Occipital lobe (tissue), 2 donors: Measurements from ENCODE around the gene ROCK2. TPM values are rescaled to one million over a fixed set of nuclear protein-coding genes. Genes with fewer than 3 reads are reported as not detected.

Experiments
- small RNA-seq: library from RNA; depleted of rRNA; stranded (forward); fragments of <200 nt; gene quantifications from one replicate; pipeline ENCODE3, GENCODE V24; 2014
- total RNA-seq: library from RNA; depleted of rRNA; stranded (reverse); fragments of >200 nt; gene quantifications from one replicate; pipeline ENCODE4 v1.2.3, GENCODE V29; 2014

The ROCK2 gene
- total RNA-seq, 1 donor from 2014 or later, result 68.2 TPM

Small RNAs within 50 kb of the gene (small RNA-seq; reads per million reads assigned to genes)
- gene RNU6-1081P, result not detected

Other genes with a start within 250 kb of the ROCK2 start
- 9.8 TPM for gene SLC66A3, start 189.2 kb downstream of the ROCK2 start, total RNA-seq
- gene E2F6, start 121.5 kb upstream of the ROCK2 start, total RNA-seq, result 13.3 TPM
- 1.4 TPM for gene GREB1, start 189.4 kb upstream of the ROCK2 start, total RNA-seq